ENCODE data around the gene NUP62.

DNA sequence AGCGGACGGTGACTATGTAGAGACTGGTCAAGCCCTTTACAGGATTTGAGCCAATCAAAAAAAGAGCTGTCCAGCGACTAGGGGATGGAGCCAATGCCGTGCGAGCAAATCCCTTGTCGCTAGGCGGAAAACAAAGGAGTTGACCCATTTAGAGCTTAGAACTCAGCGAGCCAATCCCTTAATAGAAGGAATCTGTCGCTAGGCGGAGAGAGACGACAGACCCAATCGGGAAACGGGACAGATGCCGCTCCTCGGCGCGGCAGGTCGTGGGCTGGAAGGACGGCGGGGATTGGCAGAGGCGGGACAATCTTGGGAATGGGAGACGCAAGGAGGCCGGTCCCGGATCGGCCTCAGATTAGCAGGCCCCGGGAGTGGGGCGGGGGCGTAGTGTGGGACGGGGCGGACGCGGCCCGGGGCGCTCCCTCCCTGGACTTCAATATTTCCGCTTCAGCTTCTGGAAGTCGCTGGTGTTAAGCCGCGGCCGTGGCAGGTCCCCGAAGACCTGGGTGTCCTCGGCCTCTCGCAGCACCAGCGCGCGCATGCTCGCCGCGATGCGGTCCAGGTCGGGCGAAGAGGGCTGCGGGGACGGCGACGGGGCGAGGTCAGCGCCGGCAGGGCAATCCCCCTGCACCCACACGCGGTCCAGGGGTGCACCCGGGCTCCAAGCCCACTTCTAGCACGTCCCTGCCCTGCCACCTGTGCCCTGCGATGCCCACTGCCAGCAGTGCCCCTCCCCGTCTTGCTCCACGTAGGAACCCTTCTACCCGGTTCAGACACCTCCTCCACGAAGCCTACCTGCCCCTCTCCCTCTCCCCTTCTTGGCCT lies 59.6 kb downstream of the NUP62 start:
- TF ChIP-seq CTCF (IDR thresholded peaks at IDR 0.05; ENCODE audit: low read depth, low read length, missing input control) = no peak
- peak in 1 of 2 donors; percentile 78 for TF ChIP-seq GABPA (IDR thresholded peaks at IDR 0.05 in 1 of 2, conservative IDR thresholded peaks at IDR 0.05 in 1 of 2)
- no peak for TF ChIP-seq ATF3 (IDR thresholded peaks at IDR 0.05)
